ENCODE data around the gene NTNG2. TPM values are rescaled to one million over a fixed set of nuclear protein-coding genes. Genes with fewer than 3 reads are reported as not detected.

The NTNG2 gene
- polyA plus RNA-seq, 4 donors = 0.17 to 0.64 (median 0.24) TPM

DNA sequence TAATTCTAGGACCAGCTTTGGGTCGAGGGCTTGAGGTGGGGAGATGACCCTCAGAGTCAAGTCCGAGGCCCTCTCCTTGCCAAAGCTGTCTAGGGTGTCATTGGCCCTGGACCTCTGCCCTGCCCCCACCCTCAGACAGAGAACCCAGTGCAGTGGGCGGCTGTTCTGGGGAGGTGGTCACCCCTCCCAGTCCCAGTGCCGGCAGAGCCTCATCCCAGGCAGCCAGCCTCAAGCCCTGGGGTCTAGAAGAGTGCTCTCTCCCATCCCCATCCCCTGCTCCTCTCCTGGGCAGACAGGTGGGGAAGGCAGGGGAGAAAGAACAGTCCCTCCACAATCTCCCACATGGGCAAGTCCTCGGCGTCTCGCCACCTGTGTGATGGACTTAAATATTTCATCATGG lies 7.0 kb downstream of the NTNG2 start:
- no peak for DNase-seq (ENCODE audit: low read depth in 4 of 4, low spot score in 3 of 4)

DNA sequence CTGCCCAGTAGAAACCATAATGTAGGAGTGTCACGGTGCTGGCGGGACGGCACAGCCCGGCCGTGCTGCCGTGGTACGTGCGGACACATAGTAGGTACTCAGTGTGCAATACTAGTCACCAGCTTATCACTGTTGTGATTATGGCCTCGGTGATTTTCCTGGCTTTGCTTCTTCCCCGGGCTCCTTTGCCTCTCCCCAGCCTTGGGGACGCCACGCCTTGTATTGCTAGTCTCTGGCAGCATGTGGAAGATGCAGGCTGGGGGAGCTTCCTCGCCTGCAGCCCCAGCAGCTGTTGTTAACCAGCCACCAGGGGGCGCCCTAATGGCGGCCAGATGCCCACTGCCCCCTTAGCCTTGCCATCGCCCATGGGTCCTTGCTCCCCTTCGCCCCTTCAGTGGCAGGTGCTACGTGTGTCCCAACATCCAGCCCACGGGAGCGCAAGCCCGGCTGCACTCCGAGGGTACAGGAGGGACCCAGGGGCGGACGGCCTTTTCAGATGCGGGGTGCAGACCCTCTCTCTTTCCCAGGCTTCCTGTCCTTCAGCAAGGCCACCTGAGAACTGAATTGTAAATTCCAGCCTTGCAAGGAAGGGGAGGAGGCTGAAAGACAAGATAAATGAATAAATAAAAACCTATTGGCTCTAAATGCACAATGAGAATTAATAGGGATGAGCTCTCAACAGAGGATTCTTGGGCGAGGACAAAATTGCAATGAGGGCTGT lies 8.0 kb downstream of the NTNG2 start:
- DNase-seq (ENCODE audit: low read depth in 4 of 4, low spot score in 3 of 4) = no peak

GRCh38 chr9:132171702-132172101 lies 9.8 kb downstream of the NTNG2 start:
- DNase-seq (ENCODE audit: low read depth in 4 of 4, low spot score in 3 of 4) = no peak

DNA sequence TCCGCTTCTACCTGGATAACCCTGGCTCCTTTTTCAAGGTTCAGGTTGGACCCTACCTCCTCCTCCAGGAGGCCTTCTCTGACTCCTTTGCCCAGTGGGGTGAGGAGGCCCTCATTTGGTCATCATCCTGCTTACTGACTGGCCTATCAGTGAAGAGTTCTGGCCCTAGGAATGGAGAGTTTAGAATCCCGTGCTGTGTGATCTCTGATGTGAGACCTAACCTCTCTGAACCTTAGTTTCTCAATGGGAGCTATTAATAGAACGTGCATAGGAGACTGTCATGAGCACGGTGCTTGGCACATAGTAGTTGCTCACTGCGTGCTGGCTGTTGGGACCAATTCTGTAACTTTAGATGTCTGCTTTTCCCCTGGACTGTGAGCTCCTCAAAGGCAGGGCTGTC lies 10.3 kb downstream of the NTNG2 start:
- no peak for DNase-seq (ENCODE audit: low read depth in 4 of 4, low spot score in 3 of 4)

DNA sequence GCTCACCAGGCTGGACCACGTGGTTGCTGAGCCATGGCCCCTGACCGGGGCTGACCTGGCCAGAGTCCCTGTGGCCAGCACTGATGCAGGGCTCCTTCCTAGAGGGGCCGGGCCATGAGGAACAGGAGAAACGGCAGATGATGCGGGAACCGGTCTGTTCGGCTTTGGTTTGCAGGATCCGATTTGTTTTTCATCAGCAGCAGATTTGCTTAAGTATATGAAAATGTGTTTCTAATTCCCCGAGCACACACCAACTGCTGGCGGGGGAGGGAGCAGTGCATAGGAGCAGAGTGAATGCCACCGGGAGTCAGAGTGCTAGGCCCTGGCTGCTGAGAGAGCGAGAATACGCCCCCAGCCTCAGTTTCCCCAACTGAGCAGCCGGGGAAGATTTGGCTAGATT lies 13.6 kb downstream of the NTNG2 start:
- no peak for DNase-seq (ENCODE audit: low read depth in 4 of 4, low spot score in 3 of 4)

DNA sequence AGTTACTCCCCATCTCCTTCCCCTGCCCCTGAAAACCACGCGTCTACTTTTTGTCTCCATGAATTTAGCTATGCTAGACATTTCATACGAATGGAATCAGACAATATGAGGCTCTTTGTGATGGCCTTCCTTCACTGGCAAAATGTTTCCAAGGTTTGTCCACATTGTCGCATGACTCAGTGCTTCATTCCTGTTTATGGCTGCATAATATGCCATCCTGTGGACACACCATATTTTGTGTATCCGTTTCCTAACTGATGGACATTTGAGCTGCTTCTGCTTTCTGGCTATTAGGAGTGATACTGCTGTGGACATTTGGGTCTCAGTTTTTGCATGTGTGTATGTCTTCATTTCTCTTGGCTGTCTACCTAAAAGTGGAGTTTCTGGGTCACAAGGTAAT lies 14.5 kb downstream of the NTNG2 start:
- DNase-seq (ENCODE audit: low read depth in 4 of 4, low spot score in 3 of 4) = no peak

DNA sequence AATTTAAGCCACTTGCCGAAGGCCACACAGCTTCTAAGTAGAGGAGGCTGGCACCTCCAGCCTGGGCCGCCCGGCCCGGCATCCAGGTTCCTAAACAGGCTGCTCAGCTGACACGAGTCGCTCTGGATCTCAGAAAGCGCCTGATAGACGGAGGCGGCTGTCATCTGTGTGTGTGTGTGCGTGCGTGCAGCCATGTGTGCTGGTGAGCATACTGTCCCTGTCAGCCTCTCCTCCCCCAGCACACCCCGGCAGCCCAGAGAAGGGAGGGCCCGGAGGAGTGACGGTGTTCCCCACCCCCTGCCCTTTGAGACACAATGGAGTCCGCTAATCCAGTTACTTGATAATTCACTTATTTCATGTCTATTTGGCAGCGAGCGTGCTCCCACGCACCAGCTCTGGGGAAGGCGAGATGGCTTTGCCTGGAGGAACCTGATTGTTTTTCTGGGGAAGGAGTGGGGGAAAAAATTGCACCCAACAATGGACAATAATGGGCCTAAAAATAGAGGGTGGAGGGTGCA lies 20.0 kb downstream of the NTNG2 start:
- DNase-seq (ENCODE audit: low read depth in 4 of 4, low spot score in 3 of 4) = peak in 2 of 4 donors; percentile 69 to 72

GRCh38 chr9:132182314-132183091 lies 20.6 kb downstream of the NTNG2 start:
- DNase-seq (ENCODE audit: low read depth in 4 of 4, low spot score in 3 of 4) = no peak

- no peak for DNase-seq (ENCODE audit: low read depth in 4 of 4, low spot score in 3 of 4)
These were observed 21.3 kb downstream of the NTNG2 start for GRCh38 chr9:132183134-132183533.

DNA sequence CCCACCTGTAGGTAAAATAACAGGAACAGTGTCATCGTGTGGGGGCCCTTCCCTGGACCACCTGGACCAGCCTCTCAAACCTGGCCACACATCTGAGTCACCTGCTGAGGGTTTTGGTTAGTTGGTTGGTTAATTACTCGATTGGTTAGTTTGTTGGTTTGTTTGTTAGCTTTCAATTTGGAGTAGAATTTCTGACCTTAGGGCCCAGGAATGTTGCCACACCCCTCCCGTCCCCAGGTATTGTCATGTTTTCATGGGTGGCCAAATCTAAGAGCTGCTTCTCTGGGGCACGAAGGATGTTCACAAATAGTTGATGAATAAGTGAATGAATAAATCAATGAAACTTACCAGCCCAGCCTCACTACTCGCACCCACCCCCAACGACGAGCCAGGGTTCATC lies 21.9 kb downstream of the NTNG2 start:
- no peak for DNase-seq (ENCODE audit: low read depth in 4 of 4, low spot score in 3 of 4)

DNA sequence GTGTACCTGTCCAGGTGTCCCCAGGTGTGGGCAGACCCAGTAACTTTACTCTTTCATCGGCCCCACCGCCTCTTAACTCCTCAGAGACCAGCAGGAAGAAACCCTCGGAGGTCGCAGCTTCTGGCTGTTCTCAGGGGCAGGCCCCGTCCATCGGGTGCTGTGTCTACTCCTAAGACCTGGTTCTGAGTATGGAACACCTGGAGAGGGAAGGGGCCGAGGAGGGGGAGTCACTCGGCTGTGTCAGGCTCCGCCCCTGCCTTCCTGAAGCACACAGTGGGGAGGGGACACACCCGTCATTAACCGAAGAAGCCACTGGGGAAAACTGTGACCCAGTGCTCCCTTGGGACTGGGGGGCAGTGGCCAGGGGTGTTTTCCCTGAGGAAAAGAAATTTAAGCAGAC lies 22.3 kb downstream of the NTNG2 start:
- DNase-seq (ENCODE audit: low read depth in 4 of 4, low spot score in 3 of 4) = no peak

GRCh38 chr9:132185073-132186009 lies 23.5 kb downstream of the NTNG2 start:
- no peak for DNase-seq (ENCODE audit: low read depth in 4 of 4, low spot score in 3 of 4)

DNA sequence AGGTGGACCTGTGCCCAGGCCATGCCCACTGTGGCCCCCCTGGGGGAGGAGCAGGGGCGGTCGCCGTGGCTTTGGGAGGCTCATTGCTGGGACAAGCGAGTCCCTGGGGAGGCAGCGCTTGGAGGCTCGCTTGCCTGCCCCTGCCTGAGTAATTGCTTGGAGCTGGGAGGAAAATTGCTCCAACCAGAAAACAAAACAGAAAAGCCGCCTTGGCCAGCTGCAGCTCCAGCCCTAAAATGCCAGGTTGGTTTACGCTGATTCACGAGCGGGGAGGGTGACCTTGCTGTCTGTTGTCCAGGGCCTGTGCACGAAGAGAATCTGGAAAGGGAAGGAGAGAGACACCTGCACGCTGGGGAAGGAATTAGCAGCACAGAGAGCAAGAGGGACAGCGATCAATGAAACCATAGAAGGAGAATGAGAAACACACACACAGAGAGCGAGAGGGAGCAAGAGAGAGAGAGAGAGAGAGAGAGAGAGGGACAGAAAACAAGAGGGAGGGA lies 25.3 kb downstream of the NTNG2 start:
- no peak for DNase-seq (ENCODE audit: low read depth in 4 of 4, low spot score in 3 of 4)

GRCh38 chr9:132190966-132191365 lies 29.1 kb downstream of the NTNG2 start:
- DNase-seq (ENCODE audit: low read depth in 4 of 4, low spot score in 3 of 4) = no peak

DNA sequence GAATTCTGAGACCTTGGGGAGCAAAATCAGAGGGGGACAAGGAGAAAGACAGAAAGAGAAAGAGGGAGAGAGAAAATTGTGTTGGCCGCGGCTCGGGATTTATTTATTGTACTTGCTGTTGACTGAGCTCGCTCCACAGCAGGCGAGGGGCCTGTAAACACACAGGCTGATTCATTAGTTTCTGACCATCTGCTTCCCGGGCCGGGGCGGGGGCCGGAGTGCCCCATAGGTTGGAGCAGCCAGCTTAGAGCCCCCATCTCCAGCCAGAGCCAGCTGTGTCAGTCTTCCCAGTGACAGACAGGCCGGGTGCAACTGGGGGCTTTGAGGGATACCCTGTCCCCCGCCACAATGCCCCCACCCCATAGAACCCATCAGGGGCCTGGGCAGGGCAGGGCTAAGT lies 30.9 kb downstream of the NTNG2 start:
- no peak for DNase-seq (ENCODE audit: low read depth in 4 of 4, low spot score in 3 of 4)

DNA sequence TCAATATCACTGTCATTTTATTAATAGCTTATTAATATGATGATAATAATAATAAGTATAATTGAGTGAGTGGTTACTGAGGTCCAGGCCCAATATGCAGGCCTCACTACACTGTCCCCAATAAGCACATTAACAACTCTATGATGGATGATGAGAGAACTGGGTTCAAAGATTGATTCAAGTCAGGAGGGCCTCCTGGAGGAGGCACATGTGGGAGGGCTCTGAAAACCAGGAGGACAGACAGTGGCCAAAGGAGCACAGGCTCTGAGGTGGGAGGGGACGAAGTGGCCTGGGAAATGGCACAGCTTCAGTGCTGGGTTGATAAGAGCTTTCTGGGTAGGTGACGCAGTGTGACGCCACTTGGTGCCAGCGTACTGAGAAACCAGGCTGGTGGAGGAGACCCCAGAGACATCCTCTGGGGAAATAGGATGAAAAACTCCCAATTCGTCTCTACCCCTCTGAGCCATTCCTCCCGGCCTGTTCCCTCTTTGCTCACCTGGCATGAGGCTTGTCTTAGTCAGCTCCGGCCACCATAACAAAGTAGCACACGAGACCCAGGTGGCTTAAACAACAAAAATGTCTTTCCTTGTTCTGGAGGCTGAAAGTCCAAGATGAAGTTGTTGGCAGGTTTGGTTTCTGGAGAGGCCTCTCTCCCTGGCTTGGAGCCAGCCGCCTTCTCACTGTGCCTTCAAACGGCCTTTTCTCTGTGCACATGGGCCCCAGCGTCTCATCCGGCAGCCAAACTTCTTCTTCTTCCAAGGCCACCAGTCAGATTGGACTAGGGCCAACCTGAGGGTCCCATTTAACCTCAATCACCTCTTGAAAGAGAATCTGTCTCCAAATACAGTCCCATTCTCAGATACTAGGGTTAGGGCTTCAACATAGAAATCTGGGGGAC lies 31.6 kb downstream of the NTNG2 start:
- DNase-seq (ENCODE audit: low read depth in 4 of 4, low spot score in 3 of 4) = no peak

DNA sequence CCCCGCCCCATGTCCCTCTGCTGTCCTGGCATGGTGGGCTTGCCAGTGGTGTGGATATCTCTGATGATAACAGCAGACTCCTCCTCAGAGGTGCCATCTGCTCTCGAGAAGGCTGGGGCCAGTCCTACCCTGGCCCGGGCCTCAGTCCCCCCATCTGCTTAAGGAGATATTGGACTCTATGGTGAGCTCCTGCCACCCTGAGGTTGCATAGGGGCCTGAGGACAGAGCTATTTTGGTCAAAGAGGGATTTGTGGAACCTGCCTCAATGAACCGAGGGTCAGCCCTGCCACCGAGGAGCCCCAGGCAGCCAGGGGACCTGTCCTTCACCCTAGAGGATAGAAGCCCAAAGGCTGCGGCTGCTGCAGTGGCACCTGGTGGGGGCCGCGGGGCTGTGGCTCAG lies 32.6 kb downstream of the NTNG2 start:
- DNase-seq (ENCODE audit: low read depth in 4 of 4, low spot score in 3 of 4) = no peak

GRCh38 chr9:132197315-132197714 lies 35.5 kb downstream of the NTNG2 start:
- DNase-seq (ENCODE audit: low read depth in 4 of 4, low spot score in 3 of 4) = no peak

DNA sequence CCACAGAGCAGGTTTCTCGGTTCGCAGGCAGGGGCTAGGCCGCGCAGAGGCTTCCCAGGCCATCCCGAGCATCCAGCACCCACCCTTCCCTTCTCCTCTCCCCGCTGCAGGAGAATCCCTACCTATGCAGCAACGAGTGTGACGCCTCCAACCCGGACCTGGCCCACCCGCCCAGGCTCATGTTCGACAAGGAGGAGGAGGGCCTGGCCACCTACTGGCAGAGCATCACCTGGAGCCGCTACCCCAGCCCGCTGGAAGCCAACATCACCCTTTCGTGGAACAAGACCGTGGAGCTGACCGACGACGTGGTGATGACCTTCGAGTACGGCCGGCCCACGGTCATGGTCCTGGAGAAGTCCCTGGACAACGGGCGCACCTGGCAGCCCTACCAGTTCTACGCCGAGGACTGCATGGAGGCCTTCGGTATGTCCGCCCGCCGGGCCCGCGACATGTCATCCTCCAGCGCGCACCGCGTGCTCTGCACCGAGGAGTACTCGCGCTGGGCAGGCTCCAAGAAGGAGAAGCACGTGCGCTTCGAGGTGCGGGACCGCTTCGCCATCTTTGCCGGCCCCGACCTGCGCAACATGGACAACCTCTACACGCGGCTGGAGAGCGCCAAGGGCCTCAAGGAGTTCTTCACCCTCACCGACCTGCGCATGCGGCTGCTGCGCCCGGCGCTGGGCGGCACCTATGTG lies 36.1 kb downstream of the NTNG2 start:
- no peak for DNase-seq (ENCODE audit: low read depth in 4 of 4, low spot score in 3 of 4)

Data from right renal pelvis (tissue), 4 donors.